Measurements from ENCODE around the gene TNFRSF9. TPM values are rescaled to one million over a fixed set of nuclear protein-coding genes. Genes with fewer than 3 reads are reported as not detected.

TNFRSF9 gene
- total and polyA plus RNA-seq, 2 of the 8 experiments (the other 6 are each of a cell fraction or from before 2014, with no cell fraction given): not detected

DNA sequence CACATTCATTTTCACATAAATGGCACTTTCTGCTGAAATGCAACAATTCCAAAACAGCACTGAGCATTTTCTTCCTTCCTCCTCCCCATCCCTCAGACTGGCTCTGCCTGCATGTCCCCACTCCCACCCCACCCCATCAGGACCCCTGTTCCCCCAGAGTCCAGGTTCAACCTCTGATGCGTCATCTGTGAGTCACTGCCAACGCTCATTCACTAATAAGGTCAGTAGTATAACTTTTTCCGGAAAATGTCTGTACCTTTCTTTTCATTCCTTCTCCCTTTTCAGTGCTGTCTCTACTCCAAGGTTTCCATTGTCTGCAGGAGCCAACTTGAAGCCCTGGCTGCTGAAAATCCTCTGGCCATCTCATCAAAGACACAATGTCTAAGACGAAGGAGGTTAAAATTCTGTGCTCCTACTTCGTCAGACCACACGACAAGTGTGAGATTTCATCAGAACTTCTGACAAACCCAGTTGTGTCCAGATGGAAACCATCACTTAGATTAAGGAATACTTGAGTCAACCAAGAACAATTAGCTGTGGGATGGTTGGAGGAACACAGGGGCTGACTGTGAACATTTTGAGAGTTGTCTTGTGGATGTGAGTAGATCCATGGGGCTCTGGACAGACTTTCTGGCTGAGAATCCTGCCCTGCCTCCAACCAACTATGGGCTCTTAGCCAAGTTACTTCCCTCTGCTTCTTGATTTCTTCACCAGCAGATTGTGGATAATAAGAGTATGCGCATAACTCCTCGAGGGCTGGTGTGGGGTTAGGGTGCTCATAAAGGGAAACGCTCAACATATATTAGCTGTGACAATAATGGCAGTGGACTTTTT is 52.2 kb downstream of the TNFRSF9 start:
- TF ChIP-seq POU5F1 (IDR thresholded peaks at IDR 0.05; ENCODE audit: low read depth, low read length): peak; percentile 76
- TF ChIP-seq, protein P1, sequence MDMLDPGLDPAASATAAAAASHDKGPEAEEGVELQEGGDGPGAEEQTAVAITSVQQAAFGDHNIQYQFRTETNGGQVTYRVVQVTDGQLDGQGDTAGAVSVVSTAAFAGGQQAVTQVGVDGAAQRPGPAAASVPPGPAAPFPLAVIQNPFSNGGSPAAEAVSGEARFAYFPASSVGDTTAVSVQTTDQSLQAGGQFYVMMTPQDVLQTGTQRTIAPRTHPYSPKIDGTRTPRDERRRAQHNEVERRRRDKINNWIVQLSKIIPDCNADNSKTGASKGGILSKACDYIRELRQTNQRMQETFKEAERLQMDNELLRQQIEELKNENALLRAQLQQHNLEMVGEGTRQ (IDR thresholded peaks at IDR 0.05; ENCODE audit: low read length): no peak
- H2AFZ ChIP-seq (ENCODE audit: low read length): no peak overlapping the region
- no peak overlapping the region for H3K4me2 ChIP-seq (ENCODE audit: insufficient read depth in 1 of 2, low read depth in 2 of 2, low read length in 2 of 2)
- FAIRE-seq: no peak
- H4K20me1 ChIP-seq (replicated peaks in 1 of 2; ENCODE audit: control insufficient read depth in 1 of 2, insufficient read depth in 2 of 2, low read length in 2 of 2): peaks cover 0 to 3% of the 10 kb centered on the region in 2 experiments
- H3K4me3 ChIP-seq (ENCODE audit: extremely low read depth in 1 of 4, insufficient read depth in 2 of 4, low read depth in 3 of 4, low read length in 4 of 4): no peak overlapping the region
- peaks cover 0 to 3% (median 0%) of the 10 kb centered on the region in 4 experiments; a peak in 2 of 7 replicates for H3K4me1 ChIP-seq (replicated peaks in 1 of 4; ENCODE audit: control insufficient read depth in 3 of 4, insufficient read depth in 4 of 4, low read length in 3 of 4)
- no peaks in the 10 kb centered on the region for H3K27me3 ChIP-seq (replicated peaks in 1 of 4; ENCODE audit: control insufficient read depth in 3 of 4, extremely low read depth in 1 of 4, insufficient read depth in 3 of 4, low read length in 3 of 4)
- no peak overlapping the region for H4K5ac ChIP-seq (ENCODE audit: insufficient read length, low read depth, low read length)
- no peaks in the 10 kb centered on the region for H3K79me1 ChIP-seq (ENCODE audit: low read depth, low read length)
- POLR2A ChIA-PET (ENCODE audit: partially characterized antibody): no interaction called here
- H2BK20ac ChIP-seq (ENCODE audit: low read length): no peak overlapping the region
- no peak overlapping the region for H3K4ac ChIP-seq (replicated peaks; ENCODE audit: insufficient read length, low read depth, low read length)
- DNase-seq (ENCODE audit: low read depth in 1 of 2, low spot score in 2 of 2): no peak
- H3K79me2 ChIP-seq (ENCODE audit: control insufficient read depth in 1 of 2, insufficient read depth in 2 of 2, low read length in 2 of 2): no peaks in the 10 kb centered on the region
- no peak overlapping the region for H2BK15ac ChIP-seq (ENCODE audit: low read length)
- no peak overlapping the region for H3K14ac ChIP-seq (ENCODE audit: insufficient read length)
- no peak overlapping the region for H3K27ac ChIP-seq (ENCODE audit: low read depth, low read length)
- no peak overlapping the region for H2BK5ac ChIP-seq (ENCODE audit: low read depth, low read length)
- no peak overlapping the region for H2AK5ac ChIP-seq (ENCODE audit: low read depth, low read length)
- H3K56ac ChIP-seq (replicated peaks; ENCODE audit: insufficient read length, low read depth, low read length): no peak overlapping the region
- H4K91ac ChIP-seq (replicated peaks; ENCODE audit: insufficient read length, low read length): no peak overlapping the region
- 91% methylated on average over 9 of the region's 9 CpGs; no CpG with 5 or more reads in 1 of the 2 experiments for WGBS, 2 experiments (ENCODE audit: extremely low coverage in 1 of 2, insufficient coverage in 1 of 2, insufficient read length in 1 of 2, insufficient replicate concordance in 2 of 2, low coverage in 1 of 2, low lambda C conversion rate in 2 of 2, missing lambda C conversion rate in 1 of 2)
- H3K36me3 ChIP-seq (ENCODE audit: control insufficient read depth in 2 of 4, insufficient read depth in 4 of 4, low read length in 3 of 4): no peaks in the 10 kb centered on the region
- no peak overlapping the region for H2BK120ac ChIP-seq (replicated peaks; ENCODE audit: low read depth, low read length)
- no peak overlapping the region for H3K23ac ChIP-seq (ENCODE audit: insufficient read length)
- CTCF ChIA-PET (ENCODE audit: partially characterized antibody): no interaction called here
- H3K23me2 ChIP-seq (ENCODE audit: low read depth, low read length): peaks cover 6% of the 10 kb centered on the region; the same call in 1 of the 2 replicates
- no peak overlapping the region for H3K18ac ChIP-seq (ENCODE audit: extremely low read depth, low read length)
- H3K9ac ChIP-seq (replicated peaks in 1 of 4; ENCODE audit: extremely low read depth in 1 of 4, low read depth in 3 of 4, low read length in 3 of 4): no peak overlapping the region
- H3K9me3 ChIP-seq (ENCODE audit: insufficient read depth in 2 of 2, low read depth in 1 of 2, low read length in 1 of 2): peaks cover 0 to 3% of the 10 kb centered on the region in 2 experiments; a peak in 1 of 4 replicates
- H2BK12ac ChIP-seq (ENCODE audit: low read depth, low read length): no peak overlapping the region
- no peak overlapping the region for H4K8ac ChIP-seq (ENCODE audit: extremely low read depth, insufficient read depth, low read length)

Measured in H1 (cell line).